Left ventricle myocardium inferior (tissue), 1 donor: ENCODE data around the gene FBN1. TPM values are rescaled to one million over a fixed set of nuclear protein-coding genes. Genes with fewer than 3 reads are reported as not detected.

Source experiments
- DNase-seq: peaks from one replicate; pipeline ENCODE4 v3.0.0-alpha.2; 2020
- H3K27ac ChIP-seq: fragments of 200-600 bp; replicated peaks from 2 replicates; pipeline ENCODE4 v1.8.0; 2021
- H3K27me3 ChIP-seq: fragments of 200-600 bp; 2 replicates; pipeline ENCODE4 v1.8.0; 2021; ENCODE audit warnings: low read depth
- H3K36me3 ChIP-seq: fragments of 200-600 bp; 2 replicates; pipeline ENCODE4 v1.8.0; 2021
- H3K4me1 ChIP-seq: fragments of 200-600 bp; 2 replicates; pipeline ENCODE4 v1.8.0; 2021
- H3K4me3 ChIP-seq: fragments of 200-600 bp; 2 replicates; pipeline ENCODE4 v1.8.0; 2021; ENCODE audit warnings: mild to moderate bottlenecking, moderate library complexity
- H3K9me3 ChIP-seq: fragments of 200-600 bp; replicated peaks from 2 replicates; pipeline ENCODE4 v1.8.0; 2021
- CTCF ChIP-seq: fragments of 200-600 bp; IDR thresholded peaks from 2 replicates; pipeline ENCODE4 v1.8.0; 2021; ENCODE audit warnings: antibody characterized with exemption, mild to moderate bottlenecking, borderline replicate concordance
- intact Hi-C: fragments of 100-400 bp; cut with micrococcal nuclease; formaldehyde crosslinking; loops from one replicate; pipeline ENCODE4 v1.11.0; 2022
- total RNA-seq: library from RNA; stranded (reverse); fragmentation: NEBNext Ultra II Directional; extraction: Animal tissue kit (Norgen Biotek cat#: 25700); gene quantifications from one replicate; pipeline ENCODE4 v1.2.1, GENCODE V29; 2021
- donor health status: DM: no; HTN: yes; CAD: no; lungs with severe emphysema.

Gene FBN1
- total RNA-seq, 1 donor from 2014 or later, result 45.5 TPM

GRCh38 chr15:48385031-48385830, 260.3 kb downstream of the FBN1 start:
- Histone ChIP-seq H3K4me3 (no peak overlapping the region), H3K27ac (no peak overlapping the region), H3K27me3 (no peaks in the 10 kb centered on the region), H3K4me1 (peaks cover 13% of the 10 kb centered on the region), H3K9me3 (no peaks in the 10 kb centered on the region), H3K36me3 (no peaks in the 10 kb centered on the region)
- TF ChIP-seq CTCF, result no peak
- no peak for DNase-seq
- intact Hi-C loops, result no loop called here

DNA sequence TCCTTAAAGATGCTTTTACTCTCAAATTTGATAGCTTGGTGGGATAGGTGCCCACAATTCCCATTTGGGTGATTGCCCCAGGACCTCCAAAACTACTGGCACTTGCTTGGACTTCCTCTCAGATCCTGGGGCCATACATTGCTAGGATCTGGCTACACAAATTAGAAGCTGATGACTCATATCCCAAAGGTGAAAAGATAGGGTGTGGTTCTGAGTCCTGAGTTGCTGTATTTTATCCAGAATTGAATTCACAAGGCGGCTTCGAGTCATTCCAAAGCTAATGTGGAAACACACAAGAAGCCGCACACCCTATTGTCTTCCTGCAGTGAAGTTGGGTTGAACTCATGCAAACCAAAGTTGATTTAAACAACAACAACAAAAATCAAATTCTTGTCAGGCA, 260.9 kb downstream of the FBN1 start:
- no peaks in the 10 kb centered on the region for H3K27me3 ChIP-seq
- no peak for DNase-seq
- no peak overlapping the region for H3K4me3 ChIP-seq
- H3K27ac ChIP-seq, result no peak overlapping the region
- H3K9me3 ChIP-seq, result no peaks in the 10 kb centered on the region
- H3K4me1 ChIP-seq, result peaks cover 13% of the 10 kb centered on the region
- intact Hi-C loops, result no loop called here
- no peak for TF ChIP-seq CTCF
- no peaks in the 10 kb centered on the region for H3K36me3 ChIP-seq

DNA sequence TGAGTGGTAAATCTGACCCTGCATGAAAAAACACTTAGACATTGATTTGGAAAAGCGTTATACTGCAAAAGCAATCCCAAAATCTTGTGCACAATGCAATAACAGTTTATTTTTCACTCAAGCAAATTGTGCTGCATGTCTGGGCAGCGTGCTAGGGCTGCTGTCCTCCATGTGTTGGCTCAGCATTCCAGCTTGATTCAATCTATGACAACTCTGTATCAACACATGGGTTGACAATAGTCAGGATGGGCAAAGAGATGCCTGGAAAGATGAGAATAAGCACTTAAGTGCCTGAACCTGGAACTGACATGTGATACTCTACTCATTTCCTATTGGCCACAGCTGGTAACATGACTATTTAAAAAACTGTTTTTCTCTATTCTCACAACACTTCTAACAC, 262.5 kb downstream of the FBN1 start:
- Histone ChIP-seq H3K27me3 (no peaks in the 10 kb centered on the region), H3K36me3 (no peaks in the 10 kb centered on the region), H3K9me3 (no peaks in the 10 kb centered on the region), H3K4me1 (peaks cover 2% of the 10 kb centered on the region), H3K4me3 (no peak overlapping the region), H3K27ac (no peak overlapping the region)
- TF ChIP-seq CTCF, result no peak
- no peak for DNase-seq
- intact Hi-C loops, result no loop called here

DNA sequence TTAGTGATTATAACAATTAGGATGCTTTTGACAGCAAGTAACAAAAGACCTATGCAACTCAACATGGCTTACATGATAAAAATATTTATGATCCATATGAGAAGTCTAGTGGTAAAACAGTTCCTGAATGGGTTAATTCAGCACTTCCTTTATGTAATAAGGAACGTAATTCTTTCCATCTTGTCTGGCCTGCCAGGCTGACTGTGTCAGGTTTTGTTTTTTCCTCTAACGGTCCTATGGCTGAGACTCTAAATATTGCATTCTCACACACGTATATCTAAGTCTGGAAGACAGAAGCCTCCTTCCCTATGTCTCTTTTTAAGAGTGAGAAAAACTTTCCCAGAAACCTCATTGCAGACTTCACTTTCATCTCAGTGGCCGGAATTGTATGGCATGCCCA, 263.6 kb downstream of the FBN1 start:
- H3K27me3 ChIP-seq, result no peaks in the 10 kb centered on the region
- no peaks in the 10 kb centered on the region for H3K4me1 ChIP-seq
- no peak overlapping the region for H3K4me3 ChIP-seq
- no peak for DNase-seq
- intact Hi-C loops, result no loop called here
- H3K9me3 ChIP-seq, result no peaks in the 10 kb centered on the region
- H3K27ac ChIP-seq, result no peak overlapping the region
- no peaks in the 10 kb centered on the region for H3K36me3 ChIP-seq
- no peak for TF ChIP-seq CTCF

DNA sequence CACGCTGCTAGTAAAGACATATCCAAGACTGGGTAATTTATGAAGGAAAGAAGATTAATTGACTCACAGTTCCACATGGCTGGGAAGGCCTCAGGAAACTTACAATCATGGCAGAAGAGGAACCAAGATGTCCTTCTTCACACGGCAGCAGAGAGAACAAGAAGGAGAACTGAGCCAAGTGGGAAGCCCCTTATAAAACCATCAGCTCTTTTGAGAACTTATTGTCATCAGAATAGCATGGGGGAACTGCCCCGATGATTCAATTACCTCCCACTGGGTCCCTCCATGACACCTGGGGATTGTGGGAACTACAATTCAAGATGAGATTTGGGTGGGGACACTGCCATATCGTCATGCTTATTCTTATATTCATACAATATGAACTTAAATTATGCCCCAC, 265.3 kb downstream of the FBN1 start:
- no peak overlapping the region for H3K4me3 ChIP-seq
- no peaks in the 10 kb centered on the region for H3K4me1 ChIP-seq
- no peaks in the 10 kb centered on the region for H3K36me3 ChIP-seq
- H3K9me3 ChIP-seq, result no peaks in the 10 kb centered on the region
- peaks cover 6% of the 10 kb centered on the region for H3K27me3 ChIP-seq
- DNase-seq, result no peak
- intact Hi-C loops, result no loop called here
- H3K27ac ChIP-seq, result no peak overlapping the region
- TF ChIP-seq CTCF, result no peak
